A673 (cell line): Measurements from ENCODE around the gene SIRT7. TPM values are rescaled to one million over a fixed set of nuclear protein-coding genes. Genes with fewer than 3 reads are reported as not detected.

Source experiments
- BruUV-seq: library from RNA; stranded (reverse); fragments of 400-500 nt; replicated peaks from 2 replicates; lab custom pipeline; 2021; lab: Mats Ljungman, UMichigan
- CTCF ChIA-PET: fragments of 300-600 bp; sonication (Branson Sonifier 250); formaldehyde crosslinking; loops from one replicate; lab custom pipeline; 2022; ENCODE audit warnings: antibody characterized with exemption; lab: Charles Lee
- POLR2A ChIA-PET: fragments of 300-600 bp; sonication (Branson Sonifier 250); formaldehyde crosslinking; loops from one replicate; lab custom pipeline; 2022; ENCODE audit warnings: antibody characterized with exemption; ENCODE audit not compliant: low non-redundant PET; lab: Charles Lee
- DNase-seq: peaks from one replicate; pipeline ENCODE4 v3.0.0-alpha.2; 2015; ENCODE audit warnings: low spot score
- H3K27ac ChIP-seq: fragments of 200-600 bp; sonication (generic); 2 replicates; pipeline ENCODE4 v1.5.1; 2016; ENCODE audit warnings: mixed run types, low read depth, mild to moderate bottlenecking, mixed read lengths, antibody characterized with exemption, low read length; ENCODE audit not compliant: poor library complexity, severe bottlenecking
- H3K27me3 ChIP-seq: fragments of 200-600 bp; sonication (generic); replicated peaks from 2 replicates; pipeline ENCODE4 v1.6.1; 2017; ENCODE audit warnings: mixed run types, low read depth, mild to moderate bottlenecking, mixed read lengths, antibody characterized with exemption, low read length; ENCODE audit not compliant: insufficient read depth, poor library complexity
- H3K36me3 ChIP-seq: fragments of 200-600 bp; sonication (generic); 2 replicates; pipeline ENCODE4 v1.6.1; 2016; ENCODE audit warnings: mixed run types, mild to moderate bottlenecking, mixed read lengths, antibody characterized with exemption, low read length; ENCODE audit not compliant: insufficient read depth, poor library complexity, severe bottlenecking
- H3K4me1 ChIP-seq: fragments of 200-600 bp; sonication (generic); 2 replicates; pipeline ENCODE4 v1.6.1; 2017; ENCODE audit warnings: mixed run types, mild to moderate bottlenecking, mixed read lengths, antibody characterized with exemption, low read length; ENCODE audit not compliant: insufficient read depth, poor library complexity, severe bottlenecking
- H3K4me3 ChIP-seq: fragments of 200-600 bp; sonication (generic); 2 replicates; pipeline ENCODE4 v1.5.1; 2016; ENCODE audit warnings: low read depth, mixed run types, mild to moderate bottlenecking, mixed read lengths, low read length; ENCODE audit not compliant: poor library complexity, severe bottlenecking
- H3K9me3 ChIP-seq: fragments of 200-600 bp; sonication (generic); 2 replicates; pipeline ENCODE4 v1.6.1; 2016; ENCODE audit warnings: mixed run types, low read depth, mild to moderate bottlenecking, mixed read lengths, antibody characterized with exemption, low read length; ENCODE audit not compliant: poor library complexity, severe bottlenecking
- CTCF ChIP-seq: fragments of 300-800, 200-600 bp; sonication (generic); conservative IDR thresholded peaks from 2 replicates; pipeline ENCODE4 v1.5.1; 2017; ENCODE audit warnings: low read depth, mild to moderate bottlenecking, antibody characterized with exemption, low read length, moderate library complexity, mixed read lengths
- EZH2 ChIP-seq: fragments of 200-600 bp; sonication (generic); IDR thresholded peaks from 2 replicates; pipeline ENCODE4 v1.6.1; 2017; ENCODE audit warnings: borderline replicate concordance, low read depth, mild to moderate bottlenecking, mixed read lengths, antibody characterized with exemption, low read length; ENCODE audit not compliant: poor library complexity, severe bottlenecking
- intact Hi-C: fragments of 100-400 bp; cut with micrococcal nuclease; formaldehyde crosslinking; loops from one replicate; pipeline ENCODE4 v1.10.0; 2022; ENCODE audit not compliant: unreplicated experiment
- total RNA-seq: library from RNA; stranded (reverse); gene quantifications from 2 replicates; pipeline ENCODE4 v1.2.3, GENCODE V29; 2021

Gene SIRT7
- total RNA-seq, 1 experiment from 2014 or later, result 36.6 TPM

GRCh38 chr17:81966343-81967243 lies 48.6 kb upstream of the SIRT7 start:
- Histone ChIP-seq H3K36me3 (no peaks in the 10 kb centered on the region), H3K4me1 (peaks cover 7% of the 10 kb centered on the region), H3K4me3 (no peak overlapping the region), H3K9me3 (no peaks in the 10 kb centered on the region), H3K27ac (no peak overlapping the region), H3K27me3 (peaks cover 17% of the 10 kb centered on the region)
- POLR2A ChIA-PET, result no interaction called here
- CTCF ChIA-PET, result interaction anchor here (1.6 kb wide), 1 partner anchor 7 kb away, joined by 4 read pairs; no protein-coding TSS in a partner anchor
- no TSS peak for BruUV-seq
- DNase-seq, result no peak
- intact Hi-C loops, result no loop called here
- TF ChIP-seq CTCF, result no peak
- TF ChIP-seq EZH2, result no peak

- Histone ChIP-seq H3K4me1 (peaks cover 7% of the 10 kb centered on the region), H3K9me3 (no peaks in the 10 kb centered on the region), H3K27ac (no peak overlapping the region), H3K4me3 (no peak overlapping the region), H3K36me3 (no peaks in the 10 kb centered on the region), H3K27me3 (peaks cover 35% of the 10 kb centered on the region)
- intact Hi-C loops, result no loop called here
- TF ChIP-seq CTCF, result no peak
- no peak for TF ChIP-seq EZH2
- no peak for DNase-seq
- POLR2A ChIA-PET, result no interaction called here
- CTCF ChIA-PET, result interaction anchor here (0.6 to 0.7 kb wide), 2 partner anchors 58 to 280 kb away, joined by 5 to 6 read pairs; partner anchors contain the start of genes ARL16 and HGS
- BruUV-seq, result no TSS peak
Measured at GRCh38 chr17:81964081-81964849, 46.3 kb upstream of the SIRT7 start.

- TF ChIP-seq CTCF (no peak), EZH2 (peak; percentile 10)
- no peaks in the 10 kb centered on the region for H3K9me3 ChIP-seq
- POLR2A ChIA-PET, result no interaction called here
- H3K27me3 ChIP-seq, result peaks cover 48% of the 10 kb centered on the region
- CTCF ChIA-PET, result no interaction called here
- peaks cover 4% of the 10 kb centered on the region for H3K4me1 ChIP-seq
- intact Hi-C loops, result no loop called here
- DNase-seq, result no peak
- no TSS peak for BruUV-seq
- H3K36me3 ChIP-seq, result no peaks in the 10 kb centered on the region
- no peak overlapping the region for H3K27ac ChIP-seq
- H3K4me3 ChIP-seq, result no peak overlapping the region
Measured at GRCh38 chr17:81962499-81963441, 44.8 kb upstream of the SIRT7 start.
